Liver (tissue), 9 donors: ENCODE data around the gene DCDC1. TPM values are rescaled to one million over a fixed set of nuclear protein-coding genes. Genes with fewer than 3 reads are reported as not detected.

Experiments used
- DNase-seq: peaks from one replicate; pipeline ENCODE4 v3.0.0-alpha.2; 2017; ENCODE audit warnings: low spot score
- H3K27ac ChIP-seq, 2 donors: one replicate each; pipeline ENCODE4 v1.7.0; 2013; ENCODE audit warnings: inconsistent platforms in 2 of 2, low read length in 2 of 2, control low read depth in 1 of 2, low read depth in 1 of 2, mild to moderate bottlenecking in 1 of 2
- H3K27me3 ChIP-seq, 4 donors: one replicate each; pipeline versions ENCODE4 v1.6.1 to v1.7.0; 2013; ENCODE audit warnings: low read length in 3 of 4, inconsistent platforms in 1 of 4, mild to moderate bottlenecking in 1 of 4, moderate library complexity in 1 of 4; ENCODE audit not compliant: control insufficient read depth in 4 of 4, insufficient read depth in 4 of 4
- H3K36me3 ChIP-seq, 4 donors: one replicate each; pipeline versions ENCODE4 v1.6.1 to v1.7.0; 2013; ENCODE audit warnings: low read length in 3 of 4, mild to moderate bottlenecking in 3 of 4, low read depth in 1 of 4, moderate library complexity in 1 of 4; ENCODE audit not compliant: control insufficient read depth in 4 of 4, insufficient read depth in 3 of 4
- H3K4me1 ChIP-seq, 4 donors: one replicate each; pipeline versions ENCODE4 v1.6.1 to v1.7.0; 2013; ENCODE audit warnings: low read length in 3 of 4, mild to moderate bottlenecking in 3 of 4, moderate library complexity in 1 of 4; ENCODE audit not compliant: control insufficient read depth in 4 of 4, insufficient read depth in 4 of 4
- H3K4me3 ChIP-seq, 3 donors: one replicate each; pipeline versions ENCODE4 v1.6.1 to v1.7.0; 2013; ENCODE audit warnings: low read length in 3 of 3, control low read depth in 1 of 3, low read depth in 1 of 3, mild to moderate bottlenecking in 1 of 3
- H3K9ac ChIP-seq, 2 donors: one replicate each; pipeline ENCODE4 v1.7.0; 2013; ENCODE audit warnings: low read length in 2 of 2, mild to moderate bottlenecking in 2 of 2, moderate library complexity in 2 of 2, control low read depth in 1 of 2, low read depth in 1 of 2
- H3K9me3 ChIP-seq, 4 donors: one replicate each; pipeline versions ENCODE4 v1.6.1 to v1.7.0; 2013; ENCODE audit warnings: low read length in 3 of 4; ENCODE audit not compliant: control insufficient read depth in 4 of 4
- EGR1 ChIP-seq, 2 donors: IDR thresholded peaks; 2 replicates each; pipeline ENCODE4 v1.6.1; 2016 to 2018; ENCODE audit warnings: antibody characterized with exemption in 2 of 2, low read depth in 2 of 2
- FOXA1 ChIP-seq: IDR thresholded peaks from 2 replicates; pipeline ENCODE4 v1.6.1; 2016; ENCODE audit warnings: antibody characterized with exemption
- GABPA ChIP-seq, 2 donors: IDR thresholded peaks in 1 of 2; conservative IDR thresholded peaks in 1 of 2; 2 replicates each; pipeline ENCODE4 v1.6.1; 2016; ENCODE audit warnings: antibody characterized with exemption in 2 of 2, mild to moderate bottlenecking in 1 of 2, moderate library complexity in 1 of 2
- HNF4A ChIP-seq, 2 donors: conservative IDR thresholded peaks; 2 replicates each; pipeline ENCODE4 v1.6.1; 2016; ENCODE audit warnings: antibody characterized with exemption in 2 of 2, mild to moderate bottlenecking in 2 of 2
- HNF4G ChIP-seq: IDR thresholded peaks from 2 replicates; pipeline ENCODE4 v1.6.1; 2016; ENCODE audit warnings: antibody characterized with exemption
- JUND ChIP-seq, 2 donors: IDR thresholded peaks; 2 replicates each; pipeline ENCODE4 v1.6.1; 2016; ENCODE audit warnings: antibody characterized with exemption in 2 of 2
- NR2F2 ChIP-seq: IDR thresholded peaks from 2 replicates; pipeline ENCODE4 v1.6.1; 2016; ENCODE audit warnings: antibody characterized with exemption
- RXRA ChIP-seq, 2 donors: IDR thresholded peaks; 2 replicates each; pipeline ENCODE4 v1.6.1; 2017 to 2018; ENCODE audit warnings: antibody characterized with exemption in 2 of 2, mild to moderate bottlenecking in 1 of 2
- SP1 ChIP-seq: IDR thresholded peaks from 2 replicates; pipeline ENCODE4 v1.6.1; 2018; ENCODE audit warnings: antibody characterized with exemption, mild to moderate bottlenecking
- WGBS: extraction: QIAGEN DNeasy Blood & Tissue Kit; methylation state at CpG from one replicate; pipeline ENCODE4 v1.1.7; 2013; 5-methylcytosine and 5-hydroxymethylcytosine counted together
- polyA plus RNA-seq, 2 donors: library from polyadenylated mRNA; stranded (reverse) in 1 of 2; unstranded in 1 of 2; fragments of 200-250 nt in 1 of 2; fragments of >200 nt in 1 of 2; fragmentation: Nextera tagmentation in 1 of 2; extraction: Ambion mirVana in 1 of 2; gene quantifications; one replicate each; pipeline versions ENCODE4 v1.2.1 to v1.2.3, GENCODE V29; 2013 to 2015
- total RNA-seq, 2 donors: library from RNA; depleted of rRNA; stranded (reverse); fragments of >200 nt; gene quantifications; one replicate each; pipeline ENCODE4 v1.2.3, GENCODE V29; 2014
- TF ChIP-seq, protein P1 (sequence below): IDR thresholded peaks from 2 replicates; pipeline ENCODE4 v1.6.1; 2016; ENCODE audit warnings: antibody characterized with exemption
- TF ChIP-seq, protein P2 (sequence below): IDR thresholded peaks from 2 replicates; pipeline ENCODE4 v1.6.1; 2016; ENCODE audit warnings: antibody characterized with exemption
- TF ChIP-seq, protein P3 (sequence below): IDR thresholded peaks from 2 replicates; pipeline ENCODE4 v1.6.1; 2016; ENCODE audit warnings: antibody characterized with exemption
- donor health status: healthy.
- donor health status: healthy.
- donor health status: healthy.
- donor health status: healthy.
- donor health status: healthy.

DCDC1 gene
- total and polyA plus RNA-seq, 4 donors: 0.38 to 3.5 (median 2.0) TPM

DNA sequence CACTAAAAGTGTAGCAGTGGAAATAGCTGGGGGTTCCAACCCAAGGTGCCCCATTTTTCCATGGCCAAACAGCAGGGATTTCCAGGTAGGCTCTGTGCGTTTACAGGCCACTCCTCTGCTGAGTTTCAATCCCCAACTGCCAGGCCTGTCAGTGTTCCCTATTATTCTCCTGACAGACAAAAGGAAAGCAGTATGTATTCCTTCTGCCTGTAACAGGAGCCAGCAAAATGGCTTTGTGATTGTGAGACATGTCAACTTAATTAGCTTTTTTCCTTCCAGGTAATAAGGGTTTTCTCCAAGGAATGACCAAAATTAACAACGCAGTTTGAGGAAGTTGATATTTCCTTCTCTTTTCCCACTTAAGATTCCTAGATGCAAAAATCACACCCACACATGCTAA, 506.3 kb downstream of the DCDC1 start:
- TF ChIP-seq HNF4A (conservative IDR thresholded peaks at IDR 0.05) (no peak), NR2F2 (no peak), SP1 (no peak), GABPA (IDR thresholded peaks at IDR 0.05 in 1 of 2, conservative IDR thresholded peaks at IDR 0.05 in 1 of 2) (no peak), HNF4G (no peak)
- TF ChIP-seq, protein P1, sequence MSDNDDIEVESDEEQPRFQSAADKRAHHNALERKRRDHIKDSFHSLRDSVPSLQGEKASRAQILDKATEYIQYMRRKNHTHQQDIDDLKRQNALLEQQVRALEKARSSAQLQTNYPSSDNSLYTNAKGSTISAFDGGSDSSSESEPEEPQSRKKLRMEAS: no peak
- peaks cover 0 to 5% (median 0%) of the 10 kb centered on the region in 4 donors for H3K4me1 ChIP-seq
- no peak for DNase-seq
- no peak overlapping the region for H3K4me3 ChIP-seq
- H3K9me3 ChIP-seq: no peaks in the 10 kb centered on the region
- no peak overlapping the region for H3K27ac ChIP-seq
- 75% methylated on average over 2 of the region's 2 CpGs for WGBS
- H3K27me3 ChIP-seq: no peaks in the 10 kb centered on the region
- H3K36me3 ChIP-seq: no peaks in the 10 kb centered on the region
- H3K9ac ChIP-seq: no peak overlapping the region

DNA sequence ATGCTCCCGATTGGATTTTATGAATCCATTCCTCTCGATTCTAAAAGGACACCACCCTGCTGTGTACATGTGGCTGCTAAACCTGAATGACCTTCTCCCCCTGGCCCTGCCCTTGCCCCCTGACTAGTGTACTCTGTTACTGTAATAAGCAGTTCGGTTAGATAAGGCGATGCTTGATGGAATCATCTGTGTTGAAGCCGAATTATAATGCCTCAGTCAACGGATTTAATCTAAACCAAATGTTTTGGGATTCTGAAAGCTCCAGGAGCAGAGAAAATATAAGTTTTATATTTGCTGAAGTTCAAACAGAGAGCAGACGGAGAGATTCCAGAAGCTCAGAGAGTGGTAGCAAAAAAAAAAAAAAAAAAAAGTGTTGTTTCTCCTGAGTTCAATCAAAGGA, 508.0 kb downstream of the DCDC1 start:
- Histone ChIP-seq H3K27me3 (no peaks in the 10 kb centered on the region), H3K9me3 (no peaks in the 10 kb centered on the region), H3K27ac (no peak overlapping the region), H3K36me3 (no peaks in the 10 kb centered on the region), H3K4me3 (no peak overlapping the region), H3K9ac (no peak overlapping the region), H3K4me1 (peaks cover 0 to 5% (median 0%) of the 10 kb centered on the region in 4 donors)
- DNase-seq: no peak
- TF ChIP-seq HNF4G (no peak), EGR1 (IDR thresholded peaks at IDR 0.05; ENCODE audit: low read depth in 2 of 2) (no peak), GABPA (IDR thresholded peaks at IDR 0.05 in 1 of 2, conservative IDR thresholded peaks at IDR 0.05 in 1 of 2) (no peak), FOXA1 (no peak), RXRA (IDR thresholded peaks at IDR 0.05) (no peak), JUND (IDR thresholded peaks at IDR 0.05) (no peak), HNF4A (conservative IDR thresholded peaks at IDR 0.05) (no peak)
- TF ChIP-seq, protein P2, sequence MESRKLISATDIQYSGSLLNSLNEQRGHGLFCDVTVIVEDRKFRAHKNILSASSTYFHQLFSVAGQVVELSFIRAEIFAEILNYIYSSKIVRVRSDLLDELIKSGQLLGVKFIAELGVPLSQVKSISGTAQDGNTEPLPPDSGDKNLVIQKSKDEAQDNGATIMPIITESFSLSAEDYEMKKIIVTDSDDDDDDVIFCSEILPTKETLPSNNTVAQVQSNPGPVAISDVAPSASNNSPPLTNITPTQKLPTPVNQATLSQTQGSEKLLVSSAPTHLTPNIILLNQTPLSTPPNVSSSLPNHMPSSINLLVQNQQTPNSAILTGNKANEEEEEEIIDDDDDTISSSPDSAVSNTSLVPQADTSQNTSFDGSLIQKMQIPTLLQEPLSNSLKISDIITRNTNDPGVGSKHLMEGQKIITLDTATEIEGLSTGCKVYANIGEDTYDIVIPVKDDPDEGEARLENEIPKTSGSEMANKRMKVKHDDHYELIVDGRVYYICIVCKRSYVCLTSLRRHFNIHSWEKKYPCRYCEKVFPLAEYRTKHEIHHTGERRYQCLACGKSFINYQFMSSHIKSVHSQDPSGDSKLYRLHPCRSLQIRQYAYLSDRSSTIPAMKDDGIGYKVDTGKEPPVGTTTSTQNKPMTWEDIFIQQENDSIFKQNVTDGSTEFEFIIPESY: no peak
- WGBS: 71% methylated on average over 7 of the region's 7 CpGs

DNA sequence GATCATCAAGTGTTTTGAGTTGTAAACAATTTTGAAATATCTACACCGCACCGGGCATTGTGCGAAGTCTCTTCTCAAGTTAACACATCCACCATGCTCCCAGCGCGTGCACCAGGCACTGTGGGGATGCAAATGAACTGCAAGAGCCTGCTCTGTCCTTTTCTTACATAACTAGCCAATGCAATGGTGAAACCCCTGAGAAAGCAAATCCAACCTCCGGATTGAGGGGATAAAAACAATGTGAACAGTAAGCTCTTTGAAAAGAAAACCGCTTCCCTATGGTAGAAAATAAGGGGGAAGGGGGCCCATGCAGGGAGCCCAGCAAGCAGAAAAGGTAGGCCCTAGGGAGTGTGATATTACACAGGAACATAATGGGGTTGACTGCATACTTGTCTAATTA, 508.5 kb downstream of the DCDC1 start:
- Histone ChIP-seq H3K9ac (no peak overlapping the region), H3K36me3 (no peaks in the 10 kb centered on the region), H3K4me1 (peaks cover 0 to 5% (median 0%) of the 10 kb centered on the region in 4 donors), H3K4me3 (no peak overlapping the region), H3K27ac (no peak overlapping the region), H3K27me3 (no peaks in the 10 kb centered on the region), H3K9me3 (no peaks in the 10 kb centered on the region)
- TF ChIP-seq HNF4A (conservative IDR thresholded peaks at IDR 0.05) (peak; percentile 53 to 66), RXRA (IDR thresholded peaks at IDR 0.05) (peak in 1 of 2 donors; percentile 49), HNF4G (no peak)
- TF ChIP-seq, protein P2: no peak
- TF ChIP-seq, protein P3, sequence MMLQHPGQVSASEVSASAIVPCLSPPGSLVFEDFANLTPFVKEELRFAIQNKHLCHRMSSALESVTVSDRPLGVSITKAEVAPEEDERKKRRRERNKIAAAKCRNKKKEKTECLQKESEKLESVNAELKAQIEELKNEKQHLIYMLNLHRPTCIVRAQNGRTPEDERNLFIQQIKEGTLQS: no peak
- DNase-seq: no peak
- 42% methylated on average over 7 of the region's 7 CpGs for WGBS
